GM19043 (cell line): ENCODE data around the gene TSC22D3.
"Not testable (repeated sequence)": the region's sequence is repeated elsewhere in the genome, so short reads cannot be mapped to it uniquely, and the experiment has no call there.

Experiments
- ATAC-seq: cut with Tn5 transposase; IDR thresholded peaks from one replicate; pipeline ENCODE4 v1.9.1; 2021; ENCODE audit warnings: low read depth; ENCODE audit not compliant: unreplicated experiment

TSC22D3 gene

DNA sequence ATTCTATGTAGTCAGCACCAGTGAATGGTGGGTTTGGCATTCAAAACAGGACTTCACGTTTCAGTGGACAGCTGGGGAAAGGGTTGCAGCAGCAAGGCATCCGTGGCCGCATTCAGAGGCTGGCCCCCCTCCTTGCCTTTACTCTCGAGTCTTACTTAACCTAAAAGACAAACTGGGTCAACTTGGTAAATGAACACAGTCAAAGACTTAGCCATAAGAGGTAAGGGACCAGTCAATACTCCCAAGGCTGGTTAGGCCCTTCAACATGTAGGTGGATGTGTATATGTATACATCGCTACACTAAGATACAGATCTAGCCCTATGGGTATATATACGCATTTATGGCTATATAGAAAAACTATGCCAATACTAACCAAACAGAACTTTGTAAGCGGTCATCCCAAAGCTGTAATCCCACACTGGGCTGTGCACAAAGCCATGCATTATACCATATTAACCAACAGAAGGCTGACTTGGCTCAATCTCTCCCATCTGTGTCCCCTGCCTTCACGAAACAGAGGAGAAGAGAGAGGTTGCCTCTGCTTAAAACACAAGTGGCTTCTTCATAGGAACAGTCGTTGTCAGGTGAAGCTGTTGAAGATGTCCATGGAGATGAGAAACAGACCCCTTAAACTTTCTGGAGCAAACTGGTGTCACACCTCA is 61.9 kb downstream of the TSC22D3 start:
- no peak for ATAC-seq

DNA sequence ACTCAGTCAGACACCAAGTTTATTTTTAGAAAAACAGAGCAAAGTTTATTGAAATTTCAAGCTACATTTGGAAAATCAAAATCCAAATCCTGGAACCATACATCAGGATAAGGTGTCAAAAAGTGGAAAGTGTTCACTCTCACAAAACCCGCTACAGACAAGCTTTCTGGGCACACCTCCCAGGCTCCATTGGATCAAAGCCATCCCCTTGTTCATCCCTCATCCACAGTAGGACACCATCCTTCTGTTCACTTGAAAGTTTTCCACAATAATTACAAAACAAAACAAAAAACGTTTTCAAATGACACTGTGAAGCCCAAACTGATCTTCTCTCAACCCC is 62.4 kb downstream of the TSC22D3 start:
- ATAC-seq: no peak

DNA sequence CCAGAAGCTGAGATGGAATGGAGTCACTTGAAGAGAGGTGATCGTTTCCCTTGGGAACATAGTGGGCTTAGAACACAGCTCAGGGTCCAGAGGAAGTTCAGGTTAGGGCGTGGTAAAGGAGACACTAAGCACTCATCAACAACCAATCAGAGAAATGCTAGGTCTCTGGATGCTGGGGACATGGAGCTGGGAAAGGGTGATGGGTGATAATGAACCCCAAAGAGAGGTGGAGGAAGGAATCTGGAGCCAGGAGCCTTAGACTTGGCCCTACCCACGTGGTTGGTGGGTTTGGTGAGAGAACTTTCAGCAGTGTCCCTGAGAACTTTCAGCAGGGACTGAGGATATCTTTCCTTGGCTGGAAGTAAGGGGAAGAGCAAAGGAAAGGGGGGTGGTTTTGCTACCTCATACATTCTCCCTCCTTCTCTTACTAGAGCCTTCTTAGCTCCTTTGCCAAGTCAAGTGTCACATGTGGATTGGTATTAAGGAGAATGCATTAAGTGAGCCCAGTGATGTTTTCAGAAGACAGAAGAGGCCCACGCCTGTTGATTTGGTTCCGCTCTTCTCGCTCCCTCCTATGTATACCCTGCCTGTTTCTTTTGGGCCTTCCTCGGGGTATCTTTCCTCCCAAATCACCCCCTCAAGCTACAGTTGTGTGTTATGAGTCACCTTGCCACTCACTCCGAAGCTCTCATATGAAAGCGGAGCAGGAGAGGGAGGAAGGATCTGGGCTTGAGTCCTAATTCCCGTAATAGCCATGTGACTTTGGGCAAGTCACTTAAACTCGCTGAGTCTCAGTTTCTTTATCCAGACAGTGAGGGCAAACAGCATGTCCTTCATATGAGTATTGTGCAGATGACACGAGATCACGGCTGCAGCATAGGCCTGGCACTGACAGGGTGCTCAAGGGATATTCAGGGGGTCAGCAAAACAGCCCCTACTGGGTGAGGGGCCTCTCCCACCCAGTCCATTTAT is 63.1 kb downstream of the TSC22D3 start:
- ATAC-seq: no peak

DNA sequence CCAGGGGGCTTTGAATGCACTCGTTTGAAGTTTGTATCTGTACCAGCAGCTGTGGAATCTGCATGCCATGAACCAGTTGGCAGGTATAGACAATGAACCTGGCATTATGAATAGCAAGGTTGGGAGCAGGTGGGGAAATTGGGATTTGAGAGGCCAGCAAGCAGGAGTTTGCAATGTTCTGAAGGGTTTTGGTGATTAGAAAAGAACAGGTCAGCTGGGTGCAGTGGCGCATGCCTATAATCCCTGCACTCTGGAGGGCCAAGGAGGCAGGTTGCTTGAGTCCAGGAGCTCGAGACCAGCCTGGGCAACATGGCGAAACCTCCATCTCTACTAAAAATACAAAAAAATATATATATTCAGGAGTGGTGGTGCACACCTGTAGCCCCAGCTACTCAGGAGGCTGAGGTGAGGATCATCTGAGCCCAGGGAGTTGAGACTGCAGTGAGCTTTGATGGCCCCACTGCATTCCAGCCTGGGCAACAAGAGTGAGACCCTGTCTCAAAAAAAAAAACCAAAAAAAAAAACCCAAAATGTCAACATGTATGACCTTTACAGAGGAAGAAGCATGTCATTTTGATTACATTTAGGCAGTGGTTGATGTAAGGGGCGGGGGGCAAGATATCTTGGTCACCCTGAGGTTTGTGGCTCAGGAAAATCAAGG is 63.9 kb downstream of the TSC22D3 start:
- ATAC-seq: no peak

DNA sequence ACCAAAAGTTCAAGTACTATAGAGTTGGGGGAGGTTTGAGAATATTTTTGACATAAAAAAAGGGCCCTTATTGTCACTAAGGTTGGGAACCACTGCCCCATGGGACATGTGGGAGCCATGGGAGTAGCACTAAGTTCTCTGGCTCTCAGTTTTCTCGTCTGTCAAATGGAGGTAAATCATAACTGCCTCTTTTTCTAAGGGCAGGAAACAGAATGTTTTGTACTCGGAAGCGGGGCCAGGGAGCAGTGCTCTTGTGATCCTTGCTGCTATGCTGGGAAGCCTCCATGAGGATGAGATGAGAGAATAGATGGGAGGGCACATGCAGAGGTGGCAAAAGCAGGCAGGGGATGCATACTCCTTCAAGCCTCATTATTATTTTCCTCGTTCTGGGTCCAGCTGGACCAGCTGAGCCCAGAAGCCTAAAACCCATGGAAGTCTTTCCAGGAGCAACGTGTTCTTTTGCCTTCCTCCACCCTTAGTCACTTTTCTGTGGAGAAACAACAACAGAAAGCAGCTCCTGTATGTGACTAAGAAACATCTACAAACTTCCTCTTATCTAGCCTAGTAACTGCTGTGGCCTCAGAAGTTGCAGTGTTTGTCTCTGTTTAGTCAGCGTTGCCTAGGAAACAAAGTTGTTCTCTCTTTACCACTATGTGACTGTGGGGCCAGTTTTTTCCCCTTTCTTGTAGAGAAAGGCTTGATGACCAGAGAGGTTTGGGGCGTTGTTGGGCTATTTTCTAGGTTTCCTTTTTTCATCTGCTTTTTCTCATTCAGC is 64.8 kb downstream of the TSC22D3 start:
- peak; percentile 83 for ATAC-seq

DNA sequence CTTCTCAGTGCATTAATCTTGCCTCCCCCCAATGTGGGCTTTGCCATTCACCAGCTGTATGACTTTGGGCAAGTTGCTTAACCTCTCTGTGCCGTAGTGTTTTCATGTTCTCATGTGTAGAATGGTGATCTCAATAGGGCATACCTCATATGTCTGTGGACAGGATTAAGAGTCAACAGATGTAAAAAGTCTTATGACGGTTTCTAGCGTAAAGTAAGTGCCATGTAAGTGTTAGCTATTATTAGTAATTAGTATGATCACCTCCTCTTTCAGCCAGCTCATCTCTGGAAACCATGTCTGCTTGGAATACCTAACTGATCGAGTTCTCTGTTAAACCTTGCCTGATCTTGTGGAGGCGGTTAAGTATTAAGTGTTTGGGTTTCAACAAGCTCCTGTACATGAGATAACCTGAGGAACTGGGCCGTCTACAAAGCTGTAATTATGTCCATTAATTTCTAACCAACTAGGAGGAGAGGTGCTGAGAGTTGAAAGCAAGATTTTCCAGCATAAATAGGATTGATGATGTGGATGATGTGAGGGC is 66.3 kb downstream of the TSC22D3 start:
- peak; percentile 39 for ATAC-seq

DNA sequence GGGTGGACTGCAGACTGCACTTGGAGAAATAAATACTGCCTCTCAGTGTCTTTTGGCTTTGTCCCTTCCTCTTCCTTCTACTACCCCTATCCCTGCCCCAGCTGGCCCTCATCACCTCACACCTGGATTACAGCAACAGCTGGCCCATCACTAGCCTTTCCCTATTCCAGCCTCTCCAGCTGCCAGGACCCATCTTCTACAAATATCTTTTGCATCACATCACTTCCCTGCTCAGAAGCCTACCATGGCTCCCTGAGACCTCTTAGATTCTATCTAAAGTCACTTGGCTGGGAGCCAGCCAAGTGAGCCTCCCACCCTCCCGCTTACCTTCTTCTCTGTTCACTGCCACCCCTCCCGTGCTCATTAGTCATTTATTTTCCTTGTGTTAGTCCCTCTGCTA is 66.8 kb downstream of the TSC22D3 start:
- no peak for ATAC-seq

DNA sequence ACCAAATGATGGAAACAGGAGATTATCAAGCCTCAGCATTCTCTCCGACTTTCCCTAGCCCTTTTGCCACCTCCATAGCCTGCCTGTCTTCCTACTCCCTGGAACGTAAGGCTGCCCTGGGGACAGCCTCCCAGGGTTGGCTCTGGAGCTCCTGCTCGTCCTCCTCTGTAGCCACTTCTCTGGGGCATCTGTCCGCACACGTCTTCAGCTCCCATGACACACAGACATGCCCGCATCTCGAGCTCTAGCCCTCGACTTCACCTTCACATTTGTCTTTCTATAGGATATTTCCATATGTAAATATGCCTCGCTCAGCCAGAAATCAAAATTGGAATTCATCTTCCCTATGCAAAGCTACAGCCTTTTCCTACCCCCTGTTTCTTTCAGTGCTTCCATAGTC is 67.7 kb downstream of the TSC22D3 start:
- ATAC-seq: no peak

DNA sequence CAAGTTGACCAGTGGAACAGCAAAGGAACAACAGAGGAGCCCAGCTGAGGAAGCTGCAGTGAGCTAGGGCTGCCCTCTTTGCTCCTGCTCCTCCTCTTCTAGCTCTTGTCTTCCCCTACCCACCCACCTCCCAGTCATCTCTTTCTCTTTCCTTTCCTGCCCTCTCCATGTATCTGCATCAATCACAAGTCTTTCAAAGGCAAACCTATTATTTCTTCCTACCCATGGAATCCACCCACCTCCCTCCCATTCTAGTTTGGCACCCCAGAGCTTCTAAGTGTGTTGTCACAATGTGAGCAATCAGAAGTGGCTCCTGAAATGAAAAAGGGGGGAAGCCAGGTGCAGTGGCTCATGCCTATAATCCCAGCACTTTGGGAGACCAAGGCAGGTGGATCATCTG is 69.3 kb downstream of the TSC22D3 start:
- ATAC-seq: no peak

DNA sequence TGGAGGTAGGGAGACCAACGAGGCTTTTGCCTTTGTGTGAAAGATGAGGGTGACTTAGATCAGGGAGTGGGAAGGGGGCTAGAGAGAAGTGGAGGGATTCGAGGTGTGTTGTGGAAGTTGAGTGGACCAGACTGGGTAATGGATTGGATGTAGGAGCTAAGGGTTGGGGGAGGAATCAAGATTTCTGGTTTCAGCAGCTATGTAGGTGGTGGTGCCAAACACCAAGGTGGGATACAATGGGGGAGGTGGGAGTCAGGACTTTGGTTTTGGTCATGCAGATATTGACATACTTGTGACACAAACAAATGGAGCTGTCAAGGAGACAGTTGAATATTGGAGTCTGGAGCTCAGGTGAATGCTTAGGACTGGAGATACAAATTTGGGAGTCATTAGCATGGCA is 71.0 kb downstream of the TSC22D3 start:
- ATAC-seq: no peak

DNA sequence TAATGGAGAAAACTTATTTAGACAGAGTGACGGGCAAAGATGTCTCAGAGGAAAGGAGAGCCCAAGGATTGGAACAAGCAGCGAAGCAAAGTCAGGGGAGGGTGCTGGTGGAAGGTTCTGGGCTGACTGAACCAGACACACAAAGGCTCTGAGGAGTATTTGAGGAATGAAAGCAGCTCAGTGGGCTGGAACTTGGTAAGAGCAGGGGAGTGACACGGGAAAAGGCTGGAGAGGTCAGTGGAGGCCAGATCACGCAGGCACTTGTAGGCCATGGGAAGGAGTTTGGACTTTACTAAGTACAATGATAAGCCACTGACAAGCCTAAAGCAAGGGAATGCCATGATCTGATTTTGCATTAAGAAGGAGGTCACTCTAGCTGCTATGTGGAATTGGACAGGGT is 71.4 kb downstream of the TSC22D3 start:
- no peak for ATAC-seq

DNA sequence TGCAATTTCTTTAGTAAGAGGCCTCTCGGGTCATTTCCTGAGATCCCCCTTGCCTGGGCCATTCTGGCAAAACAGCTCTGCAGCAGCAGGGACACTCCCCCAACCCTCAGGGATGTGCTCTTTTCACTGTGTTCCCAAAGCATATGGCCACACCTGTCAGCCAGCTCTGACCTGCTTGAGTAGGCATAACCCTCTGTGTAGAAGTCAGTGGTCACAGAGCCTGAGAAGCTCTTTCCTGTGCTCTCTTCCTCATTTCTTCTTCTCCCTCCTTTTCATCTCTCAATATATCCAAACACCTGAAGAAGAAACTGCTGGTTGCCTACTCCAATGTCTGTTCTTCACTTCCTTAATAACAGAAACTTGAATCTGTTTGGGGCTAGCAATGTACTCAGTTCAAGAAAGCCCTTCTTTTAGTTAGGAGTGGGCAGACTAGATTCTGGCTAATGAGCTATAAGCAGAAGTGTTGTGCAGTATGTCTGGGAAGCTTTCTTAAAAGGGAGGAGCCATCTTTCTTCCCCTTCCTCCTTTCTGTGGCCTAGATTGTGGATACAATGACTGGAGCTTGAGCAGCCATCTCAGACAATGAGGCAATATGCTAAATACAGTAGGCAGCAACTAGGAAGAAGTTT is 74.0 kb downstream of the TSC22D3 start:
- ATAC-seq: peak; percentile 82

DNA sequence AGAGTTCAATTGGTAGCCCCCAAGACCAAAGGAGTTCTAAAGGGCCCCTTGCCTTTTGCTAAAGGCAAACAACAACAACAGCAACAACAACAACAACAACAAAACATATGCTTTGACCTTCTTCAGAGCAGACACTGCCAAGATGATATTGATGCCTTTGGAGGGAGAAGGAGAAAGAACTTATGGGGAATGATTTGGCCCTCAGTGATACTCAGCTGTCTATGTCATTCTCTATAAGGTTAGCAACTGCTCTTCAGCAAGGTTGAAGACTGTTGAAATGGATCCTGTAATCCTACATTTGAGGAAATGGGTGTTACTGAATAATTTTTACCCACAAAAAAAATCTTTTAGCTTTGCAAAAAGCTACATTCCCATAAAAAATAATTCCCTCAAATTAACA is 74.8 kb downstream of the TSC22D3 start:
- ATAC-seq: no peak

DNA sequence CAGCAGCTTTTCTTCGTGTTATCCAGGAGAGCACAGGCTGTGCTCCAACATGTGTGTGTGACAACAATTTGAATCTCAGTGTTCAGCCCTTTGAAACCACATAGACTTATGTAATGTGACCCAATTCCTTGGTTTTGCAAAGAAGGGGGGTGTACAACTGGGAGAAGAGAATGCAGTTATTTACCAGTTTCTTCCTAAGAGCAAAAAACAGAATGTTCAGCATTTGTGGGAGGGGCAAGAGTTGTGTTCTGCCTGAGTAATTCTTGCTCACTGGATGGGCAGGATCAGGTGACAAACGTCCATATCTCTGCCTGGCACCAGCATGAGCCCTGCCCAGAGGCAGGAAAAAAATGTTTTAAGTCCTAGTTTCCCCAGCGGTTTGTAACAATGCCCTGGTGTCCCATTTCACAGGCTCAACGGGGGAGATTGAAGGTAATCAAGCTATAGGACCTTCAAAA is 75.2 kb downstream of the TSC22D3 start:
- no peak for ATAC-seq

DNA sequence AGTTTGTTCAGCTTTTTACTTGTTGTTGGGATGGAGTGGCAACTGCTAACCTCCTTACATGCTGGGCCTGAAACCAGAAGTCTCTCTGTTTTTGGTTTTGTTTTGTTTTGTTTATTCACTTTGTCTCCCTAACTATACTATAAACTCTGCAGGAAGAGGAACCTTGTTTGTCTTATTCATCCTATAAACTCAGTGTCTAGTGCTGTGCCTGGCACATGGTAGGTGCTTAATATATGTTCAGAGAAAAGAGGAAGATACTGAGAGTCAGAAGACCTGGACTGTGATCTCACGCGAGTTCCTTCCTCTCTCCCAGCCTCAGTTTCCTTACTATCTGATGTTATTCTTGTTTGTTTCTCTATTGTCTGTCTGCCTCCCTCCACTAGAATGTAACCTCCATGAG is 76.0 kb downstream of the TSC22D3 start:
- ATAC-seq: no peak

DNA sequence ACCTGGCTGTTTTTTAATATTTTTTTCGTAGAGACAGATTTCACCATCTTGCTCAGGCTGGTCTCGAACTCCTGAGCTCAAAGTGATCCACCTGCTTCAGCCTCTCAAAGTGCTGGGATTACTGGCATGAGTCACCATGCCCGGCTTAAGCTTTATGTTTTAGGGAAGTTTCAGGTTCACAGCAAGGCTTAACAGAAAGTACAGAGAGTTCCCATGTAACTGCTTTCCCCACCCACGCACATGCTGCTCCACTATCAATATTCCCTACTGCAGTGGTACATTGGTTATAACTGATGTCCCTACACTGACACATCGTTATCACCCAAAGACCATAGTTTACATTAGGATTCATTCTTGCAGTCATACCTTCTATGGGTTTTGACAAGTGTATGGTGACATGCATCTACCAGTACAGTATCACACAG is 84.6 kb downstream of the TSC22D3 start:
- ATAC-seq: no peak

DNA sequence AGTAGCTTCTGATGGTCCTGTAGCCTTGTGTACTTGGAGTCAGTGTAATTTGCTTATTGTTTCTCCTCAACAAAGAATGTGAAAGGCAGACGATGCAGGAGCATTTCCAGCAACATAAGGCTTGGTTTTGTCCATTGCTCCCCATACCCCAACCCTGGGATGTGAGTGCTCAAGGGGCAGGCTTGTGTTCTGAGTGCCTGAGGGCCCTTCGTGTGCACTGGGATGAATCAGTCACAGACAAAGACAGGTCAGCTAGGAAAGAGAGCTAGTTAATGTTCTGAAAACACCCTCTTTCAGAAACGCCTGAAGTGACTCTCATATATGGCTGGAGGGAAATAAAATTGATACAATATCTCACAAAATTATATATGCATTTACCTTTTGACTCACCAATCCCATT is 88.1 kb downstream of the TSC22D3 start:
- no peak for ATAC-seq

DNA sequence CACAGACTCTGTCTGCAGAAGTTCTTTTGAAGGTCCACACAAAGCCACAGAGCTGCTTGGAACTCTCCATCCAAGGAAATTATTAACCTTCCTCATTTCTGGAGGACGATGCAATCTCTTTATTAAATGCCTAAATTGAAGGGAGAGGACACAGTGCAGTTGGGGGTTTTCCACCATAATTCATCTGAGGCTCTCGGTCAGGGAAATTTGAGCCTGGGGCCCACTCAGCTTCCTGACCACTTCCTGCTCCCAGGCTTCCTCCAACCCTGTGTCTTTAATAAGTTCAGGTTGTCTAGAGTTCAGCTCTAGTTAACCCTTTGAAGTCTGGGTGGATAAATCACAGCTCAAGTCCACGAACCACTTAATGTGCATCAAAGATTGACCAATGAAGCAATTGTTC is 88.8 kb downstream of the TSC22D3 start:
- ATAC-seq: no peak

DNA sequence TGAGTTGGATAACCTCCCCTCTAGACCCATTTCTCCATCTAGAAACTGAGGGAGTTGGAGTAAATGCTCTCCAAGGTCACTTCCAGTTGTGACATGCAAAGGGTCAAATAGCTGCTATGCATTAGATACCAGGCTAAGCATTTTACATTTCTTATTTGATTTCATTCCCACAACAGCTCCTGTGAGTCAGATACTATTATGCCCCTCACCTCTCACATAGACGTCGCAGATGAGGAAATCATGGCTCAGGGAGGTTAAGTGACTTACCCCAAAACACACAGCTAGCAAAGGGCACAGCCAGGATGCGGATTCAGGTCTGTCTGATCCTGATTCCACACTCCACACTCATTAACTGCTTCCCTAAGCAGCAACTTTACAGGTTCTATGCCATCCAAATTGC is 89.6 kb downstream of the TSC22D3 start:
- no peak for ATAC-seq

DNA sequence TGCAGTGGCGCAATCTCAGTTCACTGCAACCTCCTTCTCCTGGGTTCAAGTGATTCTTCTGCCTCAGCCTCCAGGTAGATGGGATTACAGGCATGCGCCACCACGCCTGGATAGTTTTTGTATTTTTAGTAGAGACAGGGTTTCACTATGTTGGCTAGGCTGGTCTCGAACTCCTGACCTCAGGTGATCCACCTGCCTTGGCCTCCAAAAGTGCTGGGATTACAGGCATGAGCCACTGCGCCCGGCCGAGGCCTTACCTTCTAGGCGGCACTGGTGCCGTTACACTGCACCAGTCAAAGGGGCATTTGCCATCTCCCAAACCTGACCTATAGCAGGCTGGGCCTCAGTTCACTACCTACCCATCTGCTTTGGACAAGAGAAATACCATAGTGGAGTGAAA is 90.0 kb downstream of the TSC22D3 start:
- ATAC-seq: not testable (repeated sequence)
